ENCODE measurements around the gene PIGP. TPM values are rescaled to one million over a fixed set of nuclear protein-coding genes. Genes with fewer than 3 reads are reported as not detected.
"Not testable (repeated sequence)": the region's sequence is repeated elsewhere in the genome, so short reads cannot be mapped to it uniquely, and the experiment has no call there.

PIGP gene
- total RNA-seq, 2 donors from 2014 or later: 18.0 to 54.5 TPM

- Histone ChIP-seq H3K36me3 (no peaks in the 10 kb centered on the region), H3K27ac (no peak overlapping the region), H3K4me3 (no peak overlapping the region), H3K4me1 (replicated peaks) (no peaks in the 10 kb centered on the region), H3K9me3 (no peaks in the 10 kb centered on the region), H3K27me3 (replicated peaks; ENCODE audit: insufficient read depth) (no peaks in the 10 kb centered on the region)
- no peak for DNase-seq (ENCODE audit: low spot score)
- intact Hi-C loops (cut with DNase I): no loop called here
- no peak for TF ChIP-seq CTCF (IDR thresholded peaks at IDR 0.05)
- no peak for TF ChIP-seq POLR2AphosphoS5 (IDR thresholded peaks at IDR 0.05)
- TF ChIP-seq POLR2A (IDR thresholded peaks at IDR 0.05): no peak
- WGBS: 91% methylated on average over 2 of the region's 2 CpGs
Observed at GRCh38 chr21:37106998-37107397, 34.1 kb upstream of the PIGP start.

GRCh38 chr21:37102746-37103145 is 29.9 kb upstream of the PIGP start:
- H3K4me1 ChIP-seq (replicated peaks); H3K4me3 ChIP-seq; H3K36me3 ChIP-seq; H3K9me3 ChIP-seq; H3K27ac ChIP-seq; H3K27me3 ChIP-seq (replicated peaks; ENCODE audit: insufficient read depth); intact Hi-C loops (cut with DNase I); DNase-seq (ENCODE audit: low spot score): not testable (repeated sequence)
- WGBS: 89% methylated on average over 3 of the region's 3 CpGs

- no peak overlapping the region for H3K27ac ChIP-seq
- 82% methylated on average over 1 of the region's 1 CpG for WGBS
- no peaks in the 10 kb centered on the region for H3K36me3 ChIP-seq
- intact Hi-C loops (cut with DNase I): no loop called here
- no peaks in the 10 kb centered on the region for H3K4me1 ChIP-seq (replicated peaks)
- TF ChIP-seq POLR2A (IDR thresholded peaks at IDR 0.05) (no peak), POLR2AphosphoS5 (IDR thresholded peaks at IDR 0.05) (no peak), CTCF (IDR thresholded peaks at IDR 0.05) (no peak)
- no peak for DNase-seq (ENCODE audit: low spot score)
- no peaks in the 10 kb centered on the region for H3K9me3 ChIP-seq
- H3K27me3 ChIP-seq (replicated peaks; ENCODE audit: insufficient read depth): no peaks in the 10 kb centered on the region
- no peak overlapping the region for H3K4me3 ChIP-seq
Observed at GRCh38 chr21:37101384-37101783, 28.5 kb upstream of the PIGP start.

GRCh38 chr21:37100316-37100715 is 27.4 kb upstream of the PIGP start:
- no peak for DNase-seq (ENCODE audit: low spot score)
- Histone ChIP-seq H3K4me3 (no peak overlapping the region), H3K36me3 (no peaks in the 10 kb centered on the region), H3K9me3 (no peaks in the 10 kb centered on the region), H3K4me1 (replicated peaks) (no peaks in the 10 kb centered on the region), H3K27ac (no peak overlapping the region), H3K27me3 (replicated peaks; ENCODE audit: insufficient read depth) (no peaks in the 10 kb centered on the region)
- intact Hi-C loops (cut with DNase I): no loop called here
- 90% methylated on average over 6 of the region's 6 CpGs for WGBS
- TF ChIP-seq POLR2AphosphoS5 (IDR thresholded peaks at IDR 0.05): no peak
- no peak for TF ChIP-seq CTCF (IDR thresholded peaks at IDR 0.05)

GRCh38 chr21:37098751-37099150 is 25.9 kb upstream of the PIGP start:
- DNase-seq (ENCODE audit: low spot score): no peak
- Histone ChIP-seq H3K9me3 (no peaks in the 10 kb centered on the region), H3K4me1 (replicated peaks) (no peaks in the 10 kb centered on the region), H3K27me3 (replicated peaks; ENCODE audit: insufficient read depth) (no peaks in the 10 kb centered on the region), H3K4me3 (no peak overlapping the region), H3K36me3 (no peaks in the 10 kb centered on the region), H3K27ac (no peak overlapping the region)
- WGBS: 80% methylated on average over 2 of the region's 2 CpGs
- TF ChIP-seq CTCF (IDR thresholded peaks at IDR 0.05): no peak
- intact Hi-C loops (cut with DNase I): no loop called here

GRCh38 chr21:37095821-37096220 is 22.9 kb upstream of the PIGP start:
- no peak for DNase-seq (ENCODE audit: low spot score)
- no peaks in the 10 kb centered on the region for H3K27me3 ChIP-seq (replicated peaks; ENCODE audit: insufficient read depth)
- no peak overlapping the region for H3K4me3 ChIP-seq
- no peak for TF ChIP-seq CTCF (IDR thresholded peaks at IDR 0.05)
- TF ChIP-seq POLR2AphosphoS5 (IDR thresholded peaks at IDR 0.05): no peak
- TF ChIP-seq POLR2A (IDR thresholded peaks at IDR 0.05): no peak
- H3K4me1 ChIP-seq (replicated peaks): no peaks in the 10 kb centered on the region
- intact Hi-C loops (cut with DNase I): no loop called here
- H3K27ac ChIP-seq: no peak overlapping the region
- no peaks in the 10 kb centered on the region for H3K9me3 ChIP-seq
- H3K36me3 ChIP-seq: no peaks in the 10 kb centered on the region
- 98% methylated on average over 4 of the region's 4 CpGs for WGBS

Measured in prostate gland (tissue), 2 donors.